Forelimb muscle (tissue), 1 donor: ENCODE measurements around the gene PHOX2A. TPM values are rescaled to one million over a fixed set of nuclear protein-coding genes. Genes with fewer than 3 reads are reported as not detected.

Experiments used
- DNase-seq: peaks from one replicate; pipeline ENCODE4 v3.0.0-alpha.2; 2013; ENCODE audit warnings: low read depth
- polyA plus RNA-seq: library from polyadenylated mRNA; unstranded; fragments of 120-200 nt; gene quantifications from one replicate; pipeline ENCODE4 v1.2.1, GENCODE V29; 2013; ENCODE audit not compliant: insufficient read length

PHOX2A gene
- polyA plus RNA-seq, 1 donor: not detected

GRCh38 chr11:72233773-72234513 is 10.0 kb downstream of the PHOX2A start:
- DNase-seq: no peak

- no peak for DNase-seq
Observed at GRCh38 chr11:72233056-72233772, 10.8 kb downstream of the PHOX2A start.

- DNase-seq: no peak
Observed at GRCh38 chr11:72232260-72233055, 11.5 kb downstream of the PHOX2A start.

GRCh38 chr11:72231396-72232259 is 12.3 kb downstream of the PHOX2A start:
- DNase-seq: no peak

- no peak for DNase-seq
Observed at GRCh38 chr11:72230764-72231365, 13.1 kb downstream of the PHOX2A start.

- DNase-seq: no peak
Observed at GRCh38 chr11:72229925-72230763, 13.8 kb downstream of the PHOX2A start.

GRCh38 chr11:72229336-72229924 is 14.5 kb downstream of the PHOX2A start:
- DNase-seq: no peak

- no peak for DNase-seq
Observed at GRCh38 chr11:72228844-72229231, 15.1 kb downstream of the PHOX2A start.

GRCh38 chr11:72228229-72228843 is 15.6 kb downstream of the PHOX2A start:
- DNase-seq: no peak

- DNase-seq: no peak
Observed at GRCh38 chr11:72227316-72228228, 16.4 kb downstream of the PHOX2A start.

GRCh38 chr11:72226701-72227100 is 17.3 kb downstream of the PHOX2A start:
- DNase-seq: no peak

- no peak for DNase-seq
Observed at GRCh38 chr11:72225411-72225951, 18.5 kb downstream of the PHOX2A start.

- no peak for DNase-seq
Observed at GRCh38 chr11:72224564-72225410, 19.2 kb downstream of the PHOX2A start, which contains the start of gene INPPL1. Gene INPPL1, plus strand, starts transcription at chr11:72224767. Its CDS starts 218 bp downstream, at chr11:72224985.

- no peak for DNase-seq
Observed at GRCh38 chr11:72223615-72224563, 20.1 kb downstream of the PHOX2A start.

GRCh38 chr11:72222907-72223614 is 20.9 kb downstream of the PHOX2A start:
- DNase-seq: peak; percentile 60
